GM21447 (cell line): ENCODE measurements around the gene GPN1.
"Not testable (repeated sequence)": the region's sequence is repeated elsewhere in the genome, so short reads cannot be mapped to it uniquely, and the experiment has no call there.

Experiments used
- ATAC-seq: cut with Tn5 transposase; IDR thresholded peaks from one replicate; pipeline ENCODE4 v1.9.1; 2021; ENCODE audit not compliant: unreplicated experiment

Gene GPN1

DNA sequence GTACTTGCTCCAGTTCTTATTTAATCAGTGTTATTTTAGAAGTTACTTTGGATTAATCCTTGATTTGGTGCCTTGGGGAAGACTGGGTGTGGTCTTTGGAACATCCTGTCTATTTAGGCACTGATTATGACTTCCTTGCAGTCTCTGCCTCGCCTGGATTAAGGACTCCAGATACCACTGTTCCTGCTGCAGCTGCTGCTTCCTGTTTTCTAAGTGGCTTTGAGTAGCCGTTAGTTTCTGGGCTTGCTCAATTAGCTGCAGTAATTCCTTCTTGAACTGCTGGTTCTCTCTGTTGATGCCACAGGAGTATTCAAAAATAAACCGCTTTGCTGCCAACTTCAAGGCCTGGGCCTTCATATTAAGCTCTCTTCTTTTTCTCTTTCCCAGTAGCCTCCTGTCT lies 1.9 kb upstream of the GPN1 start:
- ATAC-seq: not testable (repeated sequence)

GRCh38 chr2:27627963-27628766 lies 685 bp upstream of the GPN1 start:
- ATAC-seq: no peak

DNA sequence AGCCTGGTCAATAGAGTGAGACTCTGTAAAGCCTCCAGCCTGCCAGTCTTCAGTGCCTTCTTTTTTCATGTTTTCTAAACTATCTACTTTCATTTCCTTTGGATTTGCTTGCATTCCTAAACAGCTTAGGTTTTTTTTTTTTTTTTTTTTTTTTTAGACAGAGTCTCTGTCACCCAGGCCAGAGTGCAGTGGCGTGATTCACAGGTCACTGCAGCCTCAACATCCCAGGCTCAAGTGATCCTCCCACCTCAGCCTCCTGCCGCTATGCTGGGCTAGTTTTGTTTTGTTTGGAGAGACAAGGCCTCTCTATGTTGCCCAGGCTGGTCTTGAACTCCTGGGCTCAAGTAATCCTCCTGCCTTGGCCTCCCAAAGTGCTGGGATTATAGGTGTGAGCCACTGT lies 1.4 kb downstream of the GPN1 start:
- ATAC-seq: not testable (repeated sequence)

DNA sequence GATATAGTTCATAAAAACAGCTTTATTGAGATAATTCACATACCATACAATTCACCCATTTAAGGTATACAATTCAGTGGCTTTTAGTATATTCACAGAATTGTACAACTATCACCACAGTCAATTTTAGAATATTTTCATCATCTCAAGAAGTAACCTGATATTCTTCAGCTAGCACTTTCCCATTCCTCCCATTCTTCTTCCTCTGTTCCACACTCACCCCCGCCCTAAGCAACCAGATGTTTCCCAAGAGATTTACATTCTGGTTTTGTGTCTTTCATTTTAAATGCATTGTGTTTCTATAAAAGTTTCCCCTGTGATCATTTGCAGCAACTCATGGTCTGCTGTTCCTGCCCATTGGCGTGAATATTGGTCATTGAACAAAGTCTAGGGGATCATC lies 5.4 kb downstream of the GPN1 start:
- ATAC-seq: no peak

- no peak for ATAC-seq
These were observed 7.9 kb downstream of the GPN1 start for GRCh38 chr2:27636766-27637165.

- ATAC-seq: no peak
These were observed 9.3 kb downstream of the GPN1 start for GRCh38 chr2:27638037-27638637.

DNA sequence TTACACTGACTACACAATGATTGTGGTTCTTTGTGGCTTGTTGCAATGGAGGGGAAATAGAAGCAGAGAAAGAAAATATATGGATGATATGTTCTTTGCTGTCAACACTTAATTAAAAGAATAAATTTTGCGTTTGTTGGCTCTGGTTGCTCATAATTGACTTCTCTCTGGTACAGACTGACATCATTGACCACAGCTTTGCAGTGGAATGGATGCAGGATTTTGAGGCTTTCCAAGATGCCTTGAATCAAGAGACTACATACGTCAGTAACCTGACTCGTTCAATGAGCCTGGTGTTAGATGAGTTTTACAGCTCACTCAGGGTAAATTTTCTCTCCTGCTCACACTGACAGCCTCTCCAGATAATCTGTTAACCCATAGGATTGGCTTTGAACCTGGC lies 9.9 kb downstream of the GPN1 start:
- no peak for ATAC-seq

GRCh38 chr2:27640722-27641245 lies 11.9 kb downstream of the GPN1 start:
- ATAC-seq: no peak

GRCh38 chr2:27645197-27645596 lies 16.3 kb downstream of the GPN1 start:
- no peak for ATAC-seq

- ATAC-seq: no peak
These were observed 18.4 kb downstream of the GPN1 start for GRCh38 chr2:27647289-27647688.

DNA sequence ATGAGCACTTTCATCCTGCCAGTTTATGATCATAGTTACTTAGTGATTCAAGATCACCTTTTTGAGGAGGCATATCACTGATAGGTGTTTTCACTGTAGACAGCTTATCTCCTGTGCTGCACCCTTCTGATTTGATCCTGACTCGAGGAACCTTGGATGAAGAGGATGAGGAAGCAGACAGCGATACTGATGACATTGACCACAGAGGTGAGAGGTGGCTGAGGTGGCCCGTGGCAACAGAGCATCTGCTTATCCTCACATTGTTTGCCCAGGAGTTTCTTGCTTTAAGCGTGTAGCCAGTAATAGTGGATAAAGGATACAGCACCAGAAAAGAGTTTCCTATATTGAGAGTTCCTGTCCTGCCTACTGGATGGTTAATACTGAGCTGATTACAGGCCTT lies 18.9 kb downstream of the GPN1 start:
- ATAC-seq: no peak

GRCh38 chr2:27651056-27651455 lies 22.2 kb downstream of the GPN1 start:
- ATAC-seq: no peak

DNA sequence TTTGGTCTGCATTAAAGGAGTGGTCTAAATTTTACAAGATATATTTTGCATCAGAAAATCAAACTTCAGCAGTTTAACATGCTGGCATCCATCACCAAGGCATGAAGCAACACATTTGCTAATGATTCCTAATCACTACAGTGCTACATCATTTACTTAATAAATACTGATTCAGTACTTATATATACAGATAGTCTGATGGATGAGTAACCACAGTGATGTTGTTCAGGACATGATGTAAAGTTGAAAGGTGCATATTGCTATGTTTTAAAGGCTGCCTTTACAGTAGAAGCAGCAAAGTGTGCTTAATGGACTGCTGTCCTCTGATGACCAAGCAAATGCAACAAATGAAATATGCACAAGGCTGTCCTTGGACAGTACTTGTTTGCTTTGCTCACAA lies 23.5 kb downstream of the GPN1 start:
- no peak for ATAC-seq

DNA sequence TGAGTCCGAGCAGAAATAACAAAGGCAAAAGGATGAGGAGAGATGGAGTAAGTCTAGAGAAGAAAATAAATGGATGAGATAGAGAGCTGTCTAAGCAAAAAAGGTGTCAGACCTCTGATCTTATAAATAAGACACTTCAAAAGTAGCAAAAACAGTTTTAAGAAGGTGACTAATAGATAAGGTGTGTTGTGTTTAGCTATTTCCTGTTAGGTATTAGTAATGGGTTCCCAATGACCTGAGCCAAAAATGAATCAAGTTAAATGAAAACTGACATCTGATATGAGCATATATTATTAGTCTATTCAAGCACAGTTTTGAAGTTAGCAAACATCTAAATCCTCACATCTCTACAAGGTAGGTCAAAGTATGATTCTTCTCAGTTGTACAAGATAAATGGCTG lies 23.9 kb downstream of the GPN1 start:
- no peak for ATAC-seq

- no peak for ATAC-seq
These were observed 24.5 kb downstream of the GPN1 start for GRCh38 chr2:27653397-27653796.

DNA sequence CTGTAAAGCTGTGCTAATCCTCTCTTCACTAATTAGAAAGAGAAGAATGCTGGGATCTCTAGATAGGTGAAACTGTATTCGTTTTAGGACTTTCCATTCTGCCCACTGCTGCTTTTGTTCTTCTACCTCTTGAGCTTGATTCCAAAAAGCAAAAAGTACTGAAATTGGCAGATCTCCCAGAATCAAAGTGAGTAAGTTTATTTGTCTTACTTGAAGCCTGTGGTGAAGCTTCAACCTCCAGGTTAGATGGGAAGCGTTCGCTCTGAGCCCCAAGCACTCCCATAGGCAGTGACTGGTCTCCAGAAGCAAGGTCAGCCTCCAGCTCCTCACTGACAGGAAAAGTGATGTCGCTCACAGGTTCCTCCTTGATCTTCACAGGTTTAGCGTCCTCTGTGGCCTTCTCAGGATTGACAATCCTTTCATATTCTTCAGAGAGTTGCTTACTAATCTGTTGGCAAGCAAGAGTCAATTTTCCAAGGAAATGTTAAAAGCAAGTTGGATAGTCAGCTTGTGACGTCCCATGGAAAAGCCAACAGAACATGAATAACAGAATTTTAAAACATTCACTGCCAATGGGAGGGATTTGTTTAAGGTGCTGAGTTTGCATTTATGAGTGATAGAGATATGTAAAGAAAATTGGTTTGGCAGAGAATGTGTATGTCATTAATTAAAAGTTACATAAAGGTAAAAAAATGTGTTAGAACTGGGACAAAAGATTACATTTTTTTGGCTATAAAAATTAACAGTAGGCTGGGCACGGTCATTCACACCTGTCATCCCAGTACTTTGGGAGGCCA lies 26.5 kb downstream of the GPN1 start:
- no peak for ATAC-seq

- ATAC-seq: no peak
These were observed 32.5 kb downstream of the GPN1 start for GRCh38 chr2:27661371-27661770.

DNA sequence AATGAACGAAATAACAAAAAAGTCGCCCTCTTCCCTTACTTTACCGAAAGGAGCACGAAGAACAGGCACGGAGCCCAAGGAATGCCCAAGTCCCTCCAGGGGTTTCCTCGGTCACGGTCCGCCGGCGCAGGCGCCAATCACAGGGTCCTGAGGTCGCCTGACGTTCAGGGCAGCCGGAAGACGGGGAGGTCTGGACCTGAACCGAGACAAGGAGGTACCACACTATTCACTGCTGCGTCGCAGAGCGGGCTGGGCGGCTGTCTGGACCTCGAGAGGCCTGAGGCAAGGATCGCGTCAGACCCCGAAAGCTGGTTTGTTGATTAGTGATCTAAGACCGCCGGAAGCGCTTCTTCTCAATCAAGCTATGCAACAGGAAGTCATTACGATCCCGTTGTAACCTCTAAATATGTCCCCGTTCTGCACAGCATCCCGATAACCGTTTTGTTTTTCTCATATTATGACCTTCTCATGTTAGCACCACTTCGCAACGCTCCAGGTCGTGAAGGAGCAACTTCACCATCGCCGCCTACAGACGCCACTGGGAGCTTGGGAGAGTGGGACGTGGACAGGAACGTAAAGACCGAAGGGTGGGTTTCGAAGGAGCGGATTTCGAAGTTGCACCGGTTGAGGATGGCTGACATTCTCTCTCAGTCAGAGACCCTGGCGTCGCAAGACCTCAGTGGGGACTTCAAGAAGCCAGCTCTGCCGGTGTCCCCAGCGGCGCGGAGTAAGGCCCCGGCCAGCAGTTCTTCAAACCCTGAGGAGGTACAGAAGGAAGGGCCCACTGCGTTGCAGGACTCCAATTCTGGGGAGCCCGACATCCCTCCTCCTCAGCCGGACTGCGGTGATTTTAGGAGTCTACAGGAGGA lies 34.7 kb downstream of the GPN1 start, which contains the start of the genes SLC4A1AP and SUPT7L:
SLC4A1AP (plus strand) TSS at position 605 of the 869 bp plus-strand sequence; CDS start at position 631, 26 bp downstream.
SUPT7L (minus strand) TSS at position 330 of the 869 bp plus-strand sequence. CDS start 1,422 bp downstream, outside the sequence.
- ATAC-seq: peak; percentile 65

DNA sequence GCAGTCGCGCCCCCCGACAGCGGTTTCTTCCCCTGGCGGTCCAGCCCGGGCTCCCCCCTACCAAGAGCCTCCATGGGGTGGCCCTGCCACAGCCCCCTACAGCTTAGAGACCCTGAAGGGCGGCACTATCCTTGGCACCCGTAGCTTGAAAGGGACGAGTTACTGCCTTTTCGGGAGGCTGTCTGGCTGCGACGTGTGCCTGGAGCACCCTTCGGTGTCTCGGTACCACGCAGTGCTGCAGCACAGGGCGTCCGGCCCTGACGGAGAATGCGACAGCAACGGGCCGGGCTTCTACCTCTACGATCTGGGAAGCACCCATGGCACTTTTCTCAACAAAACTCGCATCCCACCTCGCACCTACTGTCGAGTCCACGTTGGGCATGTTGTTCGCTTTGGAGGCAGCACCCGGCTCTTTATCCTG lies 35.3 kb downstream of the GPN1 start:
- no peak for ATAC-seq

DNA sequence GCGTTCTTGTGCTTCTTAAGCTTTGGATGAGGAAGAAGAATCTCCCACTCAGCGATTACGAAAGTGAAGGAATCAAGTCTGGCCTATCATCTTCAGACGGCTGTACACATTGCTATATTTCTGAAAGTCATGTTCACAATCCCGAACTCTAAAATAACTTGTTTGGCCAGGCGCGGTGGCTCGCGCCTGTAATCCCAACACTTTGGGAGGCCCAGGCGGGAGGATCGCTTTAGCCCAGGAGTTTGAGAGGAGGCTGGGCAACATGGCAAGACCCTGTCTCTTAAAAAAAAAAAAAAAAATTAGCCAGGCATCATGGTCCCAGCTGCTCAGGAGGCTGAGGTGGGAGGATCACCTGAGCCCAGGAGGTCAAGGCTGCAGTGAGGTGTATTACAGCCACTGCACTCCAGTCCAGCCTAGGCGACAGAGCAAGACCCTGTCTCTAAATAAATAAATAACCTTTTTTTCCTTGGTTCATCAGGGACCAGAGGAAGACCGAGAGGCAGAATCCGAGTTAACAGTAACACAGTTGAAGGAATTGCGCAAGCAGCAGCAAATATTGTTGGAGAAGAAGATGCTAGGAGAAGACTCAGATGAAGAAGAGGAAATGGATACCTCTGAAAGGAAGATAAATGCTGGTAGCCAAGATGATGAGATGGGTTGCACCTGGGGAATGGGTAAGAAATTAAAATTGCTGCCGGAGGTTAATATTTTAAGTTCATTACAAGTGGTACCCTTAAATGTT lies 35.9 kb downstream of the GPN1 start:
- no peak for ATAC-seq
